A673 (cell line): Measurements from ENCODE around the gene GALNT18. TPM values are rescaled to one million over a fixed set of nuclear protein-coding genes. Genes with fewer than 3 reads are reported as not detected.

Source experiments
- Bru-seq: library from RNA; stranded (reverse); fragments of 400-500 nt; gene quantifications from one replicate; lab custom pipeline; 2021; lab: Mats Ljungman, UMichigan
- BruChase-seq, 2 experiments: library from RNA; stranded (reverse); fragments of 400-500 nt; gene quantifications; one replicate each; lab custom pipeline; 2021; lab: Mats Ljungman, UMichigan
- BruUV-seq: library from RNA; stranded (reverse); fragments of 400-500 nt; replicated peaks from 2 replicates; lab custom pipeline; 2021; lab: Mats Ljungman, UMichigan
- CTCF ChIA-PET: fragments of 300-600 bp; sonication (Branson Sonifier 250); formaldehyde crosslinking; loops from one replicate; lab custom pipeline; 2022; ENCODE audit warnings: antibody characterized with exemption; lab: Charles Lee
- POLR2A ChIA-PET: fragments of 300-600 bp; sonication (Branson Sonifier 250); formaldehyde crosslinking; loops from one replicate; lab custom pipeline; 2022; ENCODE audit warnings: antibody characterized with exemption; ENCODE audit not compliant: low non-redundant PET; lab: Charles Lee
- DNase-seq: peaks from one replicate; pipeline ENCODE4 v3.0.0-alpha.2; 2015; ENCODE audit warnings: low spot score
- H3K27ac ChIP-seq: fragments of 200-600 bp; sonication (generic); 2 replicates; pipeline ENCODE4 v1.5.1; 2016; ENCODE audit warnings: mixed run types, low read depth, mild to moderate bottlenecking, mixed read lengths, antibody characterized with exemption, low read length; ENCODE audit not compliant: poor library complexity, severe bottlenecking
- H3K27me3 ChIP-seq: fragments of 200-600 bp; sonication (generic); replicated peaks from 2 replicates; pipeline ENCODE4 v1.6.1; 2017; ENCODE audit warnings: mixed run types, low read depth, mild to moderate bottlenecking, mixed read lengths, antibody characterized with exemption, low read length; ENCODE audit not compliant: insufficient read depth, poor library complexity
- H3K36me3 ChIP-seq: fragments of 200-600 bp; sonication (generic); 2 replicates; pipeline ENCODE4 v1.6.1; 2016; ENCODE audit warnings: mixed run types, mild to moderate bottlenecking, mixed read lengths, antibody characterized with exemption, low read length; ENCODE audit not compliant: insufficient read depth, poor library complexity, severe bottlenecking
- H3K4me1 ChIP-seq: fragments of 200-600 bp; sonication (generic); 2 replicates; pipeline ENCODE4 v1.6.1; 2017; ENCODE audit warnings: mixed run types, mild to moderate bottlenecking, mixed read lengths, antibody characterized with exemption, low read length; ENCODE audit not compliant: insufficient read depth, poor library complexity, severe bottlenecking
- H3K4me3 ChIP-seq: fragments of 200-600 bp; sonication (generic); 2 replicates; pipeline ENCODE4 v1.5.1; 2016; ENCODE audit warnings: low read depth, mixed run types, mild to moderate bottlenecking, mixed read lengths, low read length; ENCODE audit not compliant: poor library complexity, severe bottlenecking
- H3K9me3 ChIP-seq: fragments of 200-600 bp; sonication (generic); 2 replicates; pipeline ENCODE4 v1.6.1; 2016; ENCODE audit warnings: mixed run types, low read depth, mild to moderate bottlenecking, mixed read lengths, antibody characterized with exemption, low read length; ENCODE audit not compliant: poor library complexity, severe bottlenecking
- EZH2 ChIP-seq: fragments of 200-600 bp; sonication (generic); IDR thresholded peaks from 2 replicates; pipeline ENCODE4 v1.6.1; 2017; ENCODE audit warnings: borderline replicate concordance, low read depth, mild to moderate bottlenecking, mixed read lengths, antibody characterized with exemption, low read length; ENCODE audit not compliant: poor library complexity, severe bottlenecking
- intact Hi-C: fragments of 100-400 bp; cut with micrococcal nuclease; formaldehyde crosslinking; loops from one replicate; pipeline ENCODE4 v1.10.0; 2022; ENCODE audit not compliant: unreplicated experiment
- long read RNA-seq: library from polyadenylated mRNA; stranded (forward); transcript quantifications from one replicate; pipeline ENCODE4 v2.0.0, GENCODE V29; 2022
- total RNA-seq: library from RNA; stranded (reverse); gene quantifications from 2 replicates; pipeline ENCODE4 v1.2.3, GENCODE V29; 2021
- TF ChIP-seq, protein P1 (sequence below): fragments of 300-800, 200-600 bp; sonication (generic); conservative IDR thresholded peaks from 2 replicates; pipeline ENCODE4 v1.5.1; 2017; ENCODE audit warnings: low read depth, mild to moderate bottlenecking, antibody characterized with exemption, low read length, moderate library complexity, mixed read lengths

Gene GALNT18
- 0.37 and 0.44 TPM in 2 replicates for total RNA-seq
- Bru-seq, nascent RNA: percentile 19 among the genes with signal in this experiment
- BruChase-seq, experiment 1, labeled RNA remaining after a 2-hour chase: percentile 18 among the genes with signal in this experiment
- BruChase-seq, experiment 2, labeled RNA remaining after a 6-hour chase: percentile 15 among the genes with signal in this experiment
- long read RNA-seq: 0 reads

DNA sequence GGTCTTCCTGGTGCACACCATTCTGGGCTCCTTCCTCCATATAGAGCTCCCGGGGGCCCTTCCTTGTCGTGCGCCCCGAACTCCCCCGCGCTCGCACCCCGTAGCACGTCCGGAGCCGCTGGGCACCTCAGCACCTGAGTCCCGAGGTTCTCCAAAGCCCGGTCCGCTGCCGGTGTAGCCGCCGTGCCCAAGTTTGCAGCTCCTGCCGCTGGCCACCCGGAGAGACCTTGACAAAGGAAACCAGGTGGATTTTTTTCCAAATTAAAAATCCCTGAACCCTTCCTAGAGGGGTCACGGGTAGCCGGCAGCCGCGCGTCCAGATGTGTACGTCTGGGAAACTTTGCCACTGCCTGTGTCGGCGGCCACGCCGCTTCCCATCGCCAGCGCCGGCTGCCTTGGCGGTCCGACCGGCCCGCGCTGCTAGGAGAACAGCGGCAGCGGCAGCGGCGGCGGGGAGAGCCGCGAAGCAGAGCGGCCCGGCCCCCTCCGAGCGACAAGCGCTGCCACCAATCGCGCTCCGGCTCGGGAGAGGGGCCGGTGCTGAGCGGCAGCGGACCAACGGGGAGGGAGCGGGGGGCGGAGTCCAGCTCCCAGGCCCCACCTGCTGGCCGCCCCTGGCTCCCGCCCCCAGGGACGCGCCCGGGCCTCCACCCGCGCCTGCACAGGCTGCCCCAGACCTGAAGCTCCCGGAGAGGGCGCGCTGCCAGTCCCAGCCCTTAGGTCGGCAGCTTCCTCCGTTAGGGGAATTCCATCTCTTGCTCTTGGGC lies at the start of gene GALNT18:
TSS of gene GALNT18 (minus strand) at position 433 of the 767 bp plus-strand sequence.
- no peaks in the 10 kb centered on the region for H3K36me3 ChIP-seq
- peaks cover 6% of the 10 kb centered on the region for H3K4me1 ChIP-seq
- no peaks in the 10 kb centered on the region for H3K9me3 ChIP-seq
- H3K27me3 ChIP-seq: peaks cover 33% of the 10 kb centered on the region
- H3K4me3 ChIP-seq: peak within 1 kb of the TSS; percentile 47
- no TSS peak for BruUV-seq
- ChIA-PET CTCF (no interaction called here), POLR2A (no interaction called here)
- TF ChIP-seq, protein P1, sequence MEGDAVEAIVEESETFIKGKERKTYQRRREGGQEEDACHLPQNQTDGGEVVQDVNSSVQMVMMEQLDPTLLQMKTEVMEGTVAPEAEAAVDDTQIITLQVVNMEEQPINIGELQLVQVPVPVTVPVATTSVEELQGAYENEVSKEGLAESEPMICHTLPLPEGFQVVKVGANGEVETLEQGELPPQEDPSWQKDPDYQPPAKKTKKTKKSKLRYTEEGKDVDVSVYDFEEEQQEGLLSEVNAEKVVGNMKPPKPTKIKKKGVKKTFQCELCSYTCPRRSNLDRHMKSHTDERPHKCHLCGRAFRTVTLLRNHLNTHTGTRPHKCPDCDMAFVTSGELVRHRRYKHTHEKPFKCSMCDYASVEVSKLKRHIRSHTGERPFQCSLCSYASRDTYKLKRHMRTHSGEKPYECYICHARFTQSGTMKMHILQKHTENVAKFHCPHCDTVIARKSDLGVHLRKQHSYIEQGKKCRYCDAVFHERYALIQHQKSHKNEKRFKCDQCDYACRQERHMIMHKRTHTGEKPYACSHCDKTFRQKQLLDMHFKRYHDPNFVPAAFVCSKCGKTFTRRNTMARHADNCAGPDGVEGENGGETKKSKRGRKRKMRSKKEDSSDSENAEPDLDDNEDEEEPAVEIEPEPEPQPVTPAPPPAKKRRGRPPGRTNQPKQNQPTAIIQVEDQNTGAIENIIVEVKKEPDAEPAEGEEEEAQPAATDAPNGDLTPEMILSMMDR: 0 out of 2 replicates have a peak, but pooled peaks have one; percentile 20
- peak; percentile 21 for TF ChIP-seq EZH2
- intact Hi-C loops: no loop called here
- peak; percentile 90 for DNase-seq
- H3K27ac ChIP-seq: no peak within 1 kb of the TSS

DNA sequence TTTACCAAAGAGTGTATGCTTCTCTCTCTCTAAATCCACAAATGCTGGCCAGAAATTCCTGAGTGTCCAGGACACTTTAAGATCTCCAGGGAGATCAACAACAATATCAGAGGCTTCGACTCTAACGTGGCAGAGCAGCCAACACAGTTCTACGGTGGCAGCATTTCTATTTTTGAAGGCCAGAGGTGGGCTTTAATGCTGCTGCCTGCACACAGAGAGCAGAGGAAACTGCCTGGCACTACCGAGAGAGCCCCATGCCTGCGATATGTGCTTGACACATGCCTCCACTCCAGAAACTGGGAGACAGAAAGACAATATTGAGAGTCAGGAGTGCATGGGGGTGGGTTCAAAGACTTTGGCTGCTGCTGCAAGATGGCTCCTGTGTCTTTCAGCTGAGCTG lies 48.8 kb upstream of the GALNT18 start:
- no peak for TF ChIP-seq EZH2
- TF ChIP-seq, protein P1: no peak
- CTCF ChIA-PET: no interaction called here

DNA sequence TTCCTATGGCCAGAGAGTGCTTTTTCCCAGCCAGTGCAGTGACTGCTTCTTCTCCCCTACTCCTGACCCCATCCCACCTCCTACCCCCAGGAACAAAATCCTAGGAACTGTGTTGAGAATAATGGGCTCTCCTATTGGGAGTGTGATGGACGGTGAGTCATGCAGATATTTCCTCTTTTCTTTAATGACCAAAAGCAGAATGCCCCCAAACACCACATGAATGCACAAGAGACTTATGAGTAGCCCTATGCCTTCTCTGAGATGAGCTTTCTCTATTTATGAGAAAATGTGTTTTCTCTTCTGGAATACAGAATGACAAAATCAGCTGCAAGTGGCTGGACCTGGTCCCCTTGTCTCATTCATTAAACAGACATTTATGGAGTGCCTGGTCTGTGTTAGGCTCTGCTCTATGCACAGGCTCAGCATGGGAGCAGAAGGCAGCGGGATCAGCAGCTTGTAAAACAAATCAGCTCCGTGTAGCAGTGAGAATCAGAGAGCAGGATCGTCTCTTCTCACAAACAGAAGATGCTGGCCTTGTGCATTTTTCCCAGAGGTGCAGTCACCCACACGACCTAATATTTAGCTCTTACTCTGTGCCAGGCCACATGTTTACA lies 47.5 kb upstream of the GALNT18 start:
- DNase-seq: no peak
- peaks cover 7% of the 10 kb centered on the region for H3K27me3 ChIP-seq
- H3K9me3 ChIP-seq: no peaks in the 10 kb centered on the region
- H3K4me1 ChIP-seq: no peaks in the 10 kb centered on the region
- ChIA-PET POLR2A (no interaction called here), CTCF (no interaction called here)
- H3K27ac ChIP-seq: no peak overlapping the region
- H3K4me3 ChIP-seq: no peak overlapping the region
- intact Hi-C loops: no loop called here
- BruUV-seq: no TSS peak
- H3K36me3 ChIP-seq: no peaks in the 10 kb centered on the region
- TF ChIP-seq, protein P1: no peak
- no peak for TF ChIP-seq EZH2

More for the DNA sequence above, 48.8 kb upstream of the GALNT18 start:
- no peak overlapping the region for H3K4me3 ChIP-seq
- H3K9me3 ChIP-seq: no peaks in the 10 kb centered on the region
- POLR2A ChIA-PET: no interaction called here
- H3K27ac ChIP-seq: no peak overlapping the region
- no TSS peak for BruUV-seq
- intact Hi-C loops: no loop called here
- no peaks in the 10 kb centered on the region for H3K36me3 ChIP-seq
- no peaks in the 10 kb centered on the region for H3K27me3 ChIP-seq
- H3K4me1 ChIP-seq: no peaks in the 10 kb centered on the region
- DNase-seq: no peak
